Breast epithelium (tissue), 3 donors: Measurements from ENCODE around the gene MDFIC.

Experiments used
- CTCF ChIP-seq, 3 donors: fragments of 450-650 bp; IDR thresholded peaks; one replicate each; pipeline ENCODE4 v1.5.1; 2016 to 2017; ENCODE audit warnings: antibody characterized with exemption in 3 of 3, mild to moderate bottlenecking in 3 of 3, moderate library complexity in 3 of 3
- POLR2A ChIP-seq: fragments of 450-650 bp; IDR thresholded peaks from one replicate; pipeline ENCODE4 v1.6.1; 2016; ENCODE audit warnings: antibody characterized with exemption, mild to moderate bottlenecking, moderate library complexity
- POLR2AphosphoS5 ChIP-seq, 3 donors: sonication (generic); formaldehyde crosslinking; IDR thresholded peaks; one replicate each; pipeline ENCODE4 v1.6.1; 2017; ENCODE audit warnings: antibody characterized with exemption in 3 of 3

- TF ChIP-seq POLR2A (no peak), CTCF (IDR thresholded peaks at IDR 0.05) (no peak), POLR2AphosphoS5 (IDR thresholded peaks at IDR 0.05) (no peak)
Measured at GRCh38 chr7:114986190-114987180, 64.6 kb downstream of the MDFIC start.
